Liver (tissue), 9 donors: Measurements from ENCODE around the gene MOGAT3. TPM values are rescaled to one million over a fixed set of nuclear protein-coding genes. Genes with fewer than 3 reads are reported as not detected.

ENCODE experiments used
- DNase-seq: peaks from one replicate; pipeline ENCODE4 v3.0.0-alpha.2; 2017; ENCODE audit warnings: low spot score
- H3K27ac ChIP-seq, 2 donors: one replicate each; pipeline ENCODE4 v1.7.0; 2013; ENCODE audit warnings: inconsistent platforms in 2 of 2, low read length in 2 of 2, control low read depth in 1 of 2, low read depth in 1 of 2, mild to moderate bottlenecking in 1 of 2
- H3K27me3 ChIP-seq, 4 donors: one replicate each; pipeline versions ENCODE4 v1.6.1 to v1.7.0; 2013; ENCODE audit warnings: low read length in 3 of 4, inconsistent platforms in 1 of 4, mild to moderate bottlenecking in 1 of 4, moderate library complexity in 1 of 4; ENCODE audit not compliant: control insufficient read depth in 4 of 4, insufficient read depth in 4 of 4
- H3K36me3 ChIP-seq, 4 donors: one replicate each; pipeline versions ENCODE4 v1.6.1 to v1.7.0; 2013; ENCODE audit warnings: low read length in 3 of 4, mild to moderate bottlenecking in 3 of 4, low read depth in 1 of 4, moderate library complexity in 1 of 4; ENCODE audit not compliant: control insufficient read depth in 4 of 4, insufficient read depth in 3 of 4
- H3K4me1 ChIP-seq, 4 donors: one replicate each; pipeline versions ENCODE4 v1.6.1 to v1.7.0; 2013; ENCODE audit warnings: low read length in 3 of 4, mild to moderate bottlenecking in 3 of 4, moderate library complexity in 1 of 4; ENCODE audit not compliant: control insufficient read depth in 4 of 4, insufficient read depth in 4 of 4
- H3K4me3 ChIP-seq, 3 donors: one replicate each; pipeline versions ENCODE4 v1.6.1 to v1.7.0; 2013; ENCODE audit warnings: low read length in 3 of 3, control low read depth in 1 of 3, low read depth in 1 of 3, mild to moderate bottlenecking in 1 of 3
- H3K9ac ChIP-seq, 2 donors: one replicate each; pipeline ENCODE4 v1.7.0; 2013; ENCODE audit warnings: low read length in 2 of 2, mild to moderate bottlenecking in 2 of 2, moderate library complexity in 2 of 2, control low read depth in 1 of 2, low read depth in 1 of 2
- H3K9me3 ChIP-seq, 4 donors: one replicate each; pipeline versions ENCODE4 v1.6.1 to v1.7.0; 2013; ENCODE audit warnings: low read length in 3 of 4; ENCODE audit not compliant: control insufficient read depth in 4 of 4
- EGR1 ChIP-seq, 2 donors: IDR thresholded peaks; 2 replicates each; pipeline ENCODE4 v1.6.1; 2016 to 2018; ENCODE audit warnings: antibody characterized with exemption in 2 of 2, low read depth in 2 of 2
- FOXA1 ChIP-seq: IDR thresholded peaks from 2 replicates; pipeline ENCODE4 v1.6.1; 2016; ENCODE audit warnings: antibody characterized with exemption
- FOXA2 ChIP-seq: IDR thresholded peaks from 2 replicates; pipeline ENCODE4 v1.6.1; 2016; ENCODE audit warnings: antibody characterized with exemption
- GABPA ChIP-seq, 2 donors: IDR thresholded peaks in 1 of 2; conservative IDR thresholded peaks in 1 of 2; 2 replicates each; pipeline ENCODE4 v1.6.1; 2016; ENCODE audit warnings: antibody characterized with exemption in 2 of 2, mild to moderate bottlenecking in 1 of 2, moderate library complexity in 1 of 2
- HNF4A ChIP-seq, 2 donors: conservative IDR thresholded peaks; 2 replicates each; pipeline ENCODE4 v1.6.1; 2016; ENCODE audit warnings: antibody characterized with exemption in 2 of 2, mild to moderate bottlenecking in 2 of 2
- HNF4G ChIP-seq: IDR thresholded peaks from 2 replicates; pipeline ENCODE4 v1.6.1; 2016; ENCODE audit warnings: antibody characterized with exemption
- JUND ChIP-seq, 2 donors: IDR thresholded peaks; 2 replicates each; pipeline ENCODE4 v1.6.1; 2016; ENCODE audit warnings: antibody characterized with exemption in 2 of 2
- NR2F2 ChIP-seq: IDR thresholded peaks from 2 replicates; pipeline ENCODE4 v1.6.1; 2016; ENCODE audit warnings: antibody characterized with exemption
- RAD21 ChIP-seq, 2 donors: IDR thresholded peaks; 2 replicates each; pipeline ENCODE4 v1.6.1; 2016; ENCODE audit warnings: antibody characterized with exemption in 2 of 2, mild to moderate bottlenecking in 2 of 2
- RXRA ChIP-seq, 2 donors: IDR thresholded peaks; 2 replicates each; pipeline ENCODE4 v1.6.1; 2017 to 2018; ENCODE audit warnings: antibody characterized with exemption in 2 of 2, mild to moderate bottlenecking in 1 of 2
- TAF1 ChIP-seq: conservative IDR thresholded peaks from 2 replicates; pipeline ENCODE4 v1.6.1; 2016; ENCODE audit warnings: antibody characterized with exemption, mild to moderate bottlenecking
- YY1 ChIP-seq: IDR thresholded peaks from 2 replicates; pipeline ENCODE4 v1.6.1; 2016; ENCODE audit warnings: antibody characterized with exemption, mild to moderate bottlenecking
- WGBS: extraction: QIAGEN DNeasy Blood & Tissue Kit; methylation state at CpG from one replicate; pipeline ENCODE4 v1.1.7; 2013; 5-methylcytosine and 5-hydroxymethylcytosine counted together
- polyA plus RNA-seq, 2 donors: library from polyadenylated mRNA; stranded (reverse) in 1 of 2; unstranded in 1 of 2; fragments of 200-250 nt in 1 of 2; fragments of >200 nt in 1 of 2; fragmentation: Nextera tagmentation in 1 of 2; extraction: Ambion mirVana in 1 of 2; gene quantifications; one replicate each; pipeline versions ENCODE4 v1.2.1 to v1.2.3, GENCODE V29; 2013 to 2015
- total RNA-seq, 2 donors: library from RNA; depleted of rRNA; stranded (reverse); fragments of >200 nt; gene quantifications; one replicate each; pipeline ENCODE4 v1.2.3, GENCODE V29; 2014
- TF ChIP-seq, protein P1 (sequence below): IDR thresholded peaks from 2 replicates; pipeline ENCODE4 v1.6.1; 2016; ENCODE audit warnings: antibody characterized with exemption
- TF ChIP-seq, protein P2 (sequence below): IDR thresholded peaks from 2 replicates; pipeline ENCODE4 v1.6.1; 2016; ENCODE audit warnings: antibody characterized with exemption, mild to moderate bottlenecking
- TF ChIP-seq, protein P3 (sequence below): IDR thresholded peaks from 2 replicates; pipeline ENCODE4 v1.6.1; 2016; ENCODE audit warnings: antibody characterized with exemption
- TF ChIP-seq, protein P4 (sequence below): IDR thresholded peaks from 2 replicates; pipeline ENCODE4 v1.6.1; 2016; ENCODE audit warnings: antibody characterized with exemption
- donor health status: healthy.
- donor health status: healthy.
- donor health status: healthy.
- donor health status: healthy.
- donor health status: healthy.

The MOGAT3 gene
- total and polyA plus RNA-seq, 4 donors = 1.8 to 7.9 (median 3.7) TPM

DNA sequence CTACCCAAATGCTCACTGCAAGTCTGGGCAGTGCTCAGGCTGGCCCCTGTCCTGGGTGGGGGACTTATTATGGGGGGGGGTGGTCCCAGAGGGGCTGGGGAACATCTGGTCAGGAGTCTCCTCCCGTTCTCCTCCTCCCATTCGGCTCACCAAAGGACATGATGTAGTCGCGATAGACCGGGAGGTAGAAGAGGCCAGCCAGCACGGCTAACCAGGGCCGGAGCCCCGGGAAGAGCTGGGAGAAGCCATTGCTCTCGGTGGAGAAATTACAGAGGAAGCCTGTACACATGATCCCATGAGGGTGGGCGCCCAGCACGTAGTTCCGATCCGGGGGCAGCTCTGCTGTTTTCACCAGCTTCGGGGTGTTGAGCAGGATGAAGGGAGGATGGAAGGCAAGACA, 2.4 kb downstream of the MOGAT3 start (continued):
- no peak for TF ChIP-seq GABPA (IDR thresholded peaks at IDR 0.05 in 1 of 2, conservative IDR thresholded peaks at IDR 0.05 in 1 of 2)

GRCh38 chr7:101197991-101198390, 2.8 kb downstream of the MOGAT3 start:
- no peaks in the 10 kb centered on the region for H3K27me3 ChIP-seq
- TF ChIP-seq, protein P1, sequence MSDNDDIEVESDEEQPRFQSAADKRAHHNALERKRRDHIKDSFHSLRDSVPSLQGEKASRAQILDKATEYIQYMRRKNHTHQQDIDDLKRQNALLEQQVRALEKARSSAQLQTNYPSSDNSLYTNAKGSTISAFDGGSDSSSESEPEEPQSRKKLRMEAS = no peak
- TF ChIP-seq, protein P2, sequence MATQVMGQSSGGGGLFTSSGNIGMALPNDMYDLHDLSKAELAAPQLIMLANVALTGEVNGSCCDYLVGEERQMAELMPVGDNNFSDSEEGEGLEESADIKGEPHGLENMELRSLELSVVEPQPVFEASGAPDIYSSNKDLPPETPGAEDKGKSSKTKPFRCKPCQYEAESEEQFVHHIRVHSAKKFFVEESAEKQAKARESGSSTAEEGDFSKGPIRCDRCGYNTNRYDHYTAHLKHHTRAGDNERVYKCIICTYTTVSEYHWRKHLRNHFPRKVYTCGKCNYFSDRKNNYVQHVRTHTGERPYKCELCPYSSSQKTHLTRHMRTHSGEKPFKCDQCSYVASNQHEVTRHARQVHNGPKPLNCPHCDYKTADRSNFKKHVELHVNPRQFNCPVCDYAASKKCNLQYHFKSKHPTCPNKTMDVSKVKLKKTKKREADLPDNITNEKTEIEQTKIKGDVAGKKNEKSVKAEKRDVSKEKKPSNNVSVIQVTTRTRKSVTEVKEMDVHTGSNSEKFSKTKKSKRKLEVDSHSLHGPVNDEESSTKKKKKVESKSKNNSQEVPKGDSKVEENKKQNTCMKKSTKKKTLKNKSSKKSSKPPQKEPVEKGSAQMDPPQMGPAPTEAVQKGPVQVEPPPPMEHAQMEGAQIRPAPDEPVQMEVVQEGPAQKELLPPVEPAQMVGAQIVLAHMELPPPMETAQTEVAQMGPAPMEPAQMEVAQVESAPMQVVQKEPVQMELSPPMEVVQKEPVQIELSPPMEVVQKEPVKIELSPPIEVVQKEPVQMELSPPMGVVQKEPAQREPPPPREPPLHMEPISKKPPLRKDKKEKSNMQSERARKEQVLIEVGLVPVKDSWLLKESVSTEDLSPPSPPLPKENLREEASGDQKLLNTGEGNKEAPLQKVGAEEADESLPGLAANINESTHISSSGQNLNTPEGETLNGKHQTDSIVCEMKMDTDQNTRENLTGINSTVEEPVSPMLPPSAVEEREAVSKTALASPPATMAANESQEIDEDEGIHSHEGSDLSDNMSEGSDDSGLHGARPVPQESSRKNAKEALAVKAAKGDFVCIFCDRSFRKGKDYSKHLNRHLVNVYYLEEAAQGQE = no peak
- no peak for TF ChIP-seq EGR1 (IDR thresholded peaks at IDR 0.05; ENCODE audit: low read depth in 2 of 2)
- TF ChIP-seq, protein P3, sequence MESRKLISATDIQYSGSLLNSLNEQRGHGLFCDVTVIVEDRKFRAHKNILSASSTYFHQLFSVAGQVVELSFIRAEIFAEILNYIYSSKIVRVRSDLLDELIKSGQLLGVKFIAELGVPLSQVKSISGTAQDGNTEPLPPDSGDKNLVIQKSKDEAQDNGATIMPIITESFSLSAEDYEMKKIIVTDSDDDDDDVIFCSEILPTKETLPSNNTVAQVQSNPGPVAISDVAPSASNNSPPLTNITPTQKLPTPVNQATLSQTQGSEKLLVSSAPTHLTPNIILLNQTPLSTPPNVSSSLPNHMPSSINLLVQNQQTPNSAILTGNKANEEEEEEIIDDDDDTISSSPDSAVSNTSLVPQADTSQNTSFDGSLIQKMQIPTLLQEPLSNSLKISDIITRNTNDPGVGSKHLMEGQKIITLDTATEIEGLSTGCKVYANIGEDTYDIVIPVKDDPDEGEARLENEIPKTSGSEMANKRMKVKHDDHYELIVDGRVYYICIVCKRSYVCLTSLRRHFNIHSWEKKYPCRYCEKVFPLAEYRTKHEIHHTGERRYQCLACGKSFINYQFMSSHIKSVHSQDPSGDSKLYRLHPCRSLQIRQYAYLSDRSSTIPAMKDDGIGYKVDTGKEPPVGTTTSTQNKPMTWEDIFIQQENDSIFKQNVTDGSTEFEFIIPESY = no peak
- TF ChIP-seq JUND (IDR thresholded peaks at IDR 0.05) = no peak
- no peak for TF ChIP-seq NR2F2
- TF ChIP-seq, protein P4, sequence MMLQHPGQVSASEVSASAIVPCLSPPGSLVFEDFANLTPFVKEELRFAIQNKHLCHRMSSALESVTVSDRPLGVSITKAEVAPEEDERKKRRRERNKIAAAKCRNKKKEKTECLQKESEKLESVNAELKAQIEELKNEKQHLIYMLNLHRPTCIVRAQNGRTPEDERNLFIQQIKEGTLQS = no peak
- TF ChIP-seq HNF4G = no peak
- TF ChIP-seq FOXA2 = no peak
- no peak overlapping the region for H3K27ac ChIP-seq
- peaks cover 2 to 27% (median 15%) of the 10 kb centered on the region in 4 donors for H3K4me1 ChIP-seq
- no peak for DNase-seq
- H3K36me3 ChIP-seq = peaks cover 0 to 1% (median 0%) of the 10 kb centered on the region in 4 donors
- no peak overlapping the region for H3K4me3 ChIP-seq
- H3K9ac ChIP-seq = no peak overlapping the region
- WGBS = 90% methylated on average over 21 of the region's 21 CpGs
- H3K9me3 ChIP-seq = no peaks in the 10 kb centered on the region

- no peaks in the 10 kb centered on the region for H3K9me3 ChIP-seq
- peaks cover 3 to 17% (median 11%) of the 10 kb centered on the region in 4 donors for H3K4me1 ChIP-seq
- H3K36me3 ChIP-seq = peaks cover 0 to 1% (median 0%) of the 10 kb centered on the region in 4 donors
- 90% methylated on average over 17 of the region's 17 CpGs for WGBS
- H3K4me3 ChIP-seq = no peak overlapping the region
- DNase-seq = no peak
- TF ChIP-seq YY1 (no peak), JUND (IDR thresholded peaks at IDR 0.05) (no peak), FOXA1 (no peak), RXRA (IDR thresholded peaks at IDR 0.05) (no peak), HNF4G (no peak), TAF1 (no peak), RAD21 (IDR thresholded peaks at IDR 0.05) (no peak), HNF4A (conservative IDR thresholded peaks at IDR 0.05) (no peak), NR2F2 (no peak), FOXA2 (no peak), GABPA (IDR thresholded peaks at IDR 0.05 in 1 of 2, conservative IDR thresholded peaks at IDR 0.05 in 1 of 2) (no peak)
- TF ChIP-seq, protein P1 = no peak
- TF ChIP-seq, protein P3 = no peak
- TF ChIP-seq, protein P2 = no peak
- no peak overlapping the region for H3K27ac ChIP-seq
- no peak overlapping the region for H3K9ac ChIP-seq
- H3K27me3 ChIP-seq = no peaks in the 10 kb centered on the region
These were observed 5.0 kb downstream of the MOGAT3 start for GRCh38 chr7:101195884-101196283.
